HG03575 (cell line): ENCODE data around the gene KRTAP2-3.
"Not testable (repeated sequence)": the region's sequence is repeated elsewhere in the genome, so short reads cannot be mapped to it uniquely, and the experiment has no call there.

Source experiments
- ATAC-seq: cut with Tn5 transposase; IDR thresholded peaks from one replicate; pipeline ENCODE4 v1.9.1; 2021; ENCODE audit not compliant: unreplicated experiment, insufficient number of reproducible peaks, low FRiP score; ENCODE audit errors: extremely low read depth

Gene KRTAP2-3

DNA sequence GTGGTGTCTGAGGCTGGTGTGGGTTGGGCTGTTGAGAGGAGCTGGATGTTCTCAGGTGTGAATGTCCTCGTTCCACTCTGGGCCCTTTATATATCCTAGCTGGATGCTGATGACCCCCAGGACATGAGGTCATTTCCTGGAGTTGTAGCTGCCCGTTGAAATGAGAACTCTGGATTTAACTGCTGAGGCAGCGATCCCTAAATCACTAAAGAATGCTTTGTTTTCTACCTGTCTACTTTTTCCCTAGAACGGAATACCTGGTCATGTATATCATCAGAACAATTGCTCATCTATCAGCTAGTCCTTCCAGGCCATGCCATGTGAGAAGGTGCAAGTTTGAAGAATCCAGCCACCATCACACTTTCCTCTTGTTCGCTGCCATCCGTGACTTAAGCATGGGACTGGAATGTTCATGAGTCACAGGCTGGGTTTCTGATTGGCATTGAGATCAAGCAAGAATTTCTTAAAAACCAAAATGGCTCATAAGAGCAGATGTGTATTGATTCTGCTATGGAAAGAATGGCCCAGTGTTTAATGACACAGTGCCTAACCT is at the start of gene KRTAP2-3:
Gene KRTAP2-3, minus strand, starts transcription at position 63 of the 553 bp plus-strand sequence. CDS start 64 bp downstream, outside the sequence.
- no peak for ATAC-seq

GRCh38 chr17:41108728-41109386 is 48.9 kb upstream of the KRTAP2-3 start:
- ATAC-seq: not testable (repeated sequence)

DNA sequence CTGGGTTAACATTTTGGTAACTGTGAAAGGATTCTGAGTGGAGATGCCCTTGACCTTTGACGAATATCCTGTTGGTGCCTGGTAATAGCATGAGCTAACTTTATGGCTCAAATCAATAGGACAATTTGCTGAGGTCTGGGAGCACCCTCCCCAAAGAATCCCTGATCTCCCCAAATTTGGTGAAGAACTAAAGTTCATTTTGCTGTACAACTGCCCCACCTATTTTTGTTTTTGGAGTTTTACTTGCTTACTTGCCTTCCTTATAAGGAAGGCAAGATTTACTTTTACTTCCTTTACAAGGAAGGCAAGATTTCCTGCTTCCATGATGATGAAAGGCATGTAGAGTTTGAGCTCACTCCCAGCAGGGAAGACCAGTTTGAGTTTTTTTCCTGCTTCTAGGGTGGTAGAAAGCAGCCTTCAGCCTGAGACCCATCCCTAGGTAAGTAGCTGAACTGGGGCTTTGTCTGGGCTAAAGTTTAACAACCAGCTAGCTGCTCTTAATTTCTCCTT is 48.1 kb upstream of the KRTAP2-3 start:
- no peak for ATAC-seq

DNA sequence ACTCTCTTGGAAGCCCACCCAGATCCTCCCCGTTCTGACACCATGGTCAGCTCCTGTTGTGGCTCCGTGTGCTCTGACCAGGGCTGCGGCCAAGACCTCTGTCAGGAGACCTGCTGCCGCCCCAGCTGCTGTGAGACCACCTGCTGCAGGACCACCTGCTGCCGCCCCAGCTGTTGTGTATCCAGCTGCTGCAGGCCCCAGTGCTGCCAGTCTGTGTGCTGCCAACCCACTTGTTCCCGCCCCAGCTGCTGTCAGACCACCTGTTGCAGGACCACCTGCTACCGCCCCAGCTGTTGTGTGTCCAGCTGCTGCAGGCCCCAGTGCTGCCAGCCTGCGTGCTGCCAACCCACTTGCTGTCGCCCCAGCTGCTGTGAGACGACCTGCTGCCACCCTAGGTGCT is 45.4 kb upstream of the KRTAP2-3 start, which contains the start of gene KRTAP4-9:
Gene KRTAP4-9, plus strand, starts transcription at position 43 of the 400 bp plus-strand sequence. Its CDS starts 0 bp downstream, at position 43.
- not testable (repeated sequence) for ATAC-seq

- not testable (repeated sequence) for ATAC-seq
Observed at GRCh38 chr17:41104386-41105038, 44.6 kb upstream of the KRTAP2-3 start.

- ATAC-seq: no peak
Observed at GRCh38 chr17:41103896-41104295, 44.0 kb upstream of the KRTAP2-3 start.

DNA sequence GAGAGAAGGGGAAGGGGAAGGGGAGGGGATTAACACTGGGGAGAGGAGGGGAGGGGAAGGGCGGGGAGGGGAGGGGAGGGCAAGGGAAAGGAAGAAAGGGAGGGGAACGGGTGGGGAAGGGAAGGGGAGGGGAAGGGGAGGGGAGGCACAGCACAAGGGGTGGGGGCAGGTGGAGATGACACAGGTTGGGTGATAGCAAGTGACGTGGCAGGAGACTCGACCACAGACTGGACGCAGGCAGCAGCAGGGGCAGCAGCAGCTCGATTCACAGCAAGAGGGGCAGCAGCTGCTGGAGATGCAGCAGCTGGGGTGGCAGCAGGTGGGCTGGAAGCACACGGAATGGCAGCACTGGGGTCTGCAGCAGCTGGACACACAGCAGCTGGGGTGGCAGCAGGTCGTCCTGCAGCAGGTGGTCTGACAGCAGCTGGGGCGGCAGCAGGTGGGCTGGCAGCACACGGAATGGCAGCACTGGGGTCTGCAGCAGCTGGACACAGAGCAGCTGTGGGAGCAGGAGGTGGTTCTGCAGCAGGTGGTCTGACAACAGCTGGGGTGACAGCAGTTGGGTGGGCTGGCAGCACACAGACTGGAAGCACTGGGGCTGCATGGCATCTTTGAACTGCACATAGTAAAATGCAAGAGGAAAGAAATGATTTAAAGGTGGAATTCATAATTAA is 41.8 kb upstream of the KRTAP2-3 start, which contains the start of gene KRTAP4-16:
Gene KRTAP4-16, minus strand, starts transcription at position 624 of the 674 bp plus-strand sequence. Its CDS starts 0 bp downstream, at position 624.
- no peak for ATAC-seq

- ATAC-seq: not testable (repeated sequence)
Observed at GRCh38 chr17:41099682-41100480, 40.0 kb upstream of the KRTAP2-3 start.

- ATAC-seq: no peak
Observed at GRCh38 chr17:41098481-41098880, 38.6 kb upstream of the KRTAP2-3 start.

- no peak for ATAC-seq
Observed at GRCh38 chr17:41098042-41098441, 38.1 kb upstream of the KRTAP2-3 start, which contains the start of gene KRTAP4-8. Gene KRTAP4-8 (minus strand): TSS chr17:41098142. CDS start chr17:41098084, 58 bp downstream.

DNA sequence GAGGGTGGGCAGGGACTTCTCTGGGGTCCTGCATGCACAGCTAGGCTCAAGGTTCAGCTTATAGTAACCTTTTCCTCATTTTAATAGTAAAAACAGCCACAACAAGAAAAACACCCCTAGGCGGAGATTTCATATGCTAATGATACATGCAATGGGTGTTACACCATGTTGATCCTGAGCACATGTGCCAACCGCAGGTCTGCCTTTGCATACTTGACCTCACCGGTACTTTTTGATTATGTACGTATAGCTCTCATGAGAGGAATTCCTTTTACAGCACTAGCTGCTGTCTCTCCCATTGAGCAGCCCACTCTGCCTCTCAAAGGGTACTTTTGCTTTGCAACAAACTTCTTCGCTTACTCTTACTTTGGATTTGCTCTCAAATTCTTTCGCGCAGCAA is 36.1 kb upstream of the KRTAP2-3 start:
- no peak for ATAC-seq

DNA sequence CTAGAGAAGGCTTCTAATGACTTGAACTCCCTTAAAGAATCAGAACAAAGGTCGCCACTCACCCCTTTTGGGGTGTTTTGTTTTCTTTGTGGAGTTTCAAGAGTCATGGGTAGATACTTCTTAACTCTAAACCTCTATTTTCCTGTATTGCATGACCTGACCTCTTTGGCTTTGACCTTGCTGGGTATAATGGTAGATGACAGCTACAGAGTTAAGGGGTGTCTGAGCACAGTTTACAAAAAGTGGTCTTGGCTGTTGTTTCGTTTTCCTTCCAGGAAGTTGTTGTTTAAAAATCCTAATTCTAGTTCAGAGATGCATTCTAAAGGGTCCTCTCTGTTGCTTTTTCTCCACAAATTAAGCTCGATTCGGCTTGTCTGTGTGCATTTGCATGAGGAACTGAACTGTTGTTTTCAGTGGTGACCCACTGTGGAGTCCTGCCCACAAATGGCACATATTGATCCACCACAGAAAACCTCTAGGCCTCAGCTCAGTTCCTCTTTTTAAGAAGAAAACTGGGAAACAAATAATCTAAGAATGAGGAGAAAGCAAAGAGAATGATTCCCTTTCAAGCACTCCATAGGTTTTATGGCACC is 28.9 kb upstream of the KRTAP2-3 start:
- not testable (repeated sequence) for ATAC-seq

DNA sequence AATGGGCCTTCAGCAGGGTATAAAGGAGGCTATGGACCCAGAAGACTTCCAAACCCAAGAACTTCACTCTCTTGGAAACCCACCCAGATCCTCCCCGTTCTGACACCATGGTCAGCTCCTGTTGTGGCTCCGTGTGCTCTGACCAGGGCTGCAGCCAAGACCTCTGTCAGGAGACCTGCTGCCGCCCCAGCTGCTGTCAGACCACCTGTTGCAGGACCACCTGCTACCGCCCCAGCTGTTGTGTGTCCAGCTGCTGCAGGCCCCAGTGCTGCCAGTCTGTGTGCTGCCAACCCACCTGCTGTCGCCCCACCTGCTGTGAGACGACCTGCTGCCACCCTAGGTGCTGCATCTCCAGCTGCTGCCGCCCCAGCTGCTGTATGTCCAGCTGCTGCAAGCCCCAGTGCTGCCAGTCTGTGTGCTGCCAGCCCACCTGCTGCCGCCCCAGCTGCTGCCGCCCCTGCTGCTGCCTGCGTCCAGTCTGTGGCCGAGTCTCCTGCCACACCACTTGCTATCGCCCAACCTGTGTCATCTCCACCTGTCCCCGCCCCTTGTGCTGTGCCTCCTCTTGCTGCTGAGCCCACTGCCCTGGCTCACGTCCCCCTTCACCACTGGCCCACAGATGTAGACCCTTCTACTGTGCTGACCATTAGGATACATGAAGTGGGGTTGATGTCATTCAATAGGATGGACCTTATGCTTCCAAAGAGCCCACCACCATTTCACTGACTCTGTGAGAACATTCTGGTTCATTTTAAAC is 24.4 kb upstream of the KRTAP2-3 start, which contains the start of gene KRTAP4-7:
Gene KRTAP4-7, plus strand, starts transcription at position 51 of the 757 bp plus-strand sequence. Its CDS starts 57 bp downstream, at position 108.
- ATAC-seq: not testable (repeated sequence)

DNA sequence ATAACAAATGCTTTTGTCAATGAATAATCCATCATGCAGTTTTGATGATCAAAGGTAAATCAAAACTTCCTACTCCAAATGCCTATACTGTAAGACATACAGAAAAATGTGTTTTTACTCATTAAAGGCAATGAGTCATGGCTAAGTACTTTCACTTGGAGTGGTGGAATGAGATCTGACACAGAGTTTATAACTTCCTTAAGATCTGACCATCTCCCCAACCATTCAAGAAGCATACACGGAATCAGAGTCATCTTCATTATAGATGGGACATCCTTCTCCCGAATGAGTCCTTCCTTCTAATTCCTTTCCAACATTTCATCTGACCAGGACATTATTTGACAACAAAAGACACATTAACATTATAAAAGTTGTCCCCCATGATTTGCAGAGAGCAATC is 23.5 kb upstream of the KRTAP2-3 start:
- ATAC-seq: not testable (repeated sequence)

GRCh38 chr17:41082626-41083025 is 22.7 kb upstream of the KRTAP2-3 start:
- no peak for ATAC-seq

DNA sequence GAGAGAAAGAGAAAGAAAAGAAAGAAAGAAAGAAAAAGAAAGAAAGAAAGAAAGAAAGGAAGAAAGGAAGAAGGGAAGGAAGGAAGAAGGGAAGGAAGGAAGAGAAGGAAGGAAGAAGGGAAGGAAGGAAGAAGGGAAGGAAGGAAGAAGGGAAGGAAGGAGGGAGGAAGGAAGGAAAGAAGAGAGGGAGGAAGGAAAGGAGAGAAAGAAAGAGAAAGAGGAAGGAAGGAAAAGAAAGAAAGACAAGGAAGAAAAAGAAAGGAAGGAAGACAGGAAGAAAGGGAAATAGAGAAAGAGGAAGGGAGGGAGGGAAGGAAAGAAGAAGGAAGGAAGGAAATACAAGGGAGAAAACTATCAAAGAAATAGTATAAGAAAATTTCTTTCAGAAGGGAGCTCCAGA is 16.9 kb upstream of the KRTAP2-3 start:
- ATAC-seq: no peak

DNA sequence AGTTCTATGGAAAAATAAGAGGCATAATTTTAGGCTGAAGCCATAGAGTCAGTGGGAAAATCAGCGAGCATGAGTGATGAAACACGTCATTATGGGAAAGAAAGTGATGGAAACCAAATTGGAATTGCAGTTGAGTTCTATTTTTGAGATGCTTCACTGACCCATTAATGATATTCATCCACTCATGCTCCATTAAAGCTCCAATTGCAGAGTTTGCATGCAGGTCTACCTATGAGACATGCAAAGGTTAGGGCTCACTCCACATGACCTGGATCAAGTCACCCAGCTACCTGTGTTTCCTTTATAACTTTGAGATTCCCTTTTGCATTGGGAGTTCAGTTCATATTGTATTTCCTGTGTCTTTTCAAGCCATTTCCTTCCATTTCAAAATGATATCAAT is 13.8 kb upstream of the KRTAP2-3 start:
- ATAC-seq: no peak
